ENCODE measurements around the gene CPNE8.
"Not testable (repeated sequence)": the region's sequence is repeated elsewhere in the genome, so short reads cannot be mapped to it uniquely, and the experiment has no call there.

DNA sequence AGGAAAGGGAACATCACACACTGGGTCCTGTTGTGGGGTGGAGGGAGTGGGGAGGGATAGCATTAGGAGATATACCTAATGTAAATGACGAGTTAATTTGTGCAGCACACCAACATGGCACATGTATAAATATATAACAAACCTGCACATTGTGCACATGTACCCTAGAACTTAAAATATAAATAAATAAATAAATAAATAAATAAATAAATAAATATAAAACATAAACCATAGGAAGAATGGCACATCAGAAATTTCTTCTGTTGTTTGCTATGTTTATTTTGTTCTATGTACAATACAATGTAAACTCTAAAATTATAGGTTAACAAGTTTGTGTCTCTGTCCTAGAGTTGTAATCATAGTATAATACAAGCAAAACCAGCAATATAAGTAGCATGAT, 162.9 kb downstream of the CPNE8 start:
- TF ChIP-seq, protein P1, sequence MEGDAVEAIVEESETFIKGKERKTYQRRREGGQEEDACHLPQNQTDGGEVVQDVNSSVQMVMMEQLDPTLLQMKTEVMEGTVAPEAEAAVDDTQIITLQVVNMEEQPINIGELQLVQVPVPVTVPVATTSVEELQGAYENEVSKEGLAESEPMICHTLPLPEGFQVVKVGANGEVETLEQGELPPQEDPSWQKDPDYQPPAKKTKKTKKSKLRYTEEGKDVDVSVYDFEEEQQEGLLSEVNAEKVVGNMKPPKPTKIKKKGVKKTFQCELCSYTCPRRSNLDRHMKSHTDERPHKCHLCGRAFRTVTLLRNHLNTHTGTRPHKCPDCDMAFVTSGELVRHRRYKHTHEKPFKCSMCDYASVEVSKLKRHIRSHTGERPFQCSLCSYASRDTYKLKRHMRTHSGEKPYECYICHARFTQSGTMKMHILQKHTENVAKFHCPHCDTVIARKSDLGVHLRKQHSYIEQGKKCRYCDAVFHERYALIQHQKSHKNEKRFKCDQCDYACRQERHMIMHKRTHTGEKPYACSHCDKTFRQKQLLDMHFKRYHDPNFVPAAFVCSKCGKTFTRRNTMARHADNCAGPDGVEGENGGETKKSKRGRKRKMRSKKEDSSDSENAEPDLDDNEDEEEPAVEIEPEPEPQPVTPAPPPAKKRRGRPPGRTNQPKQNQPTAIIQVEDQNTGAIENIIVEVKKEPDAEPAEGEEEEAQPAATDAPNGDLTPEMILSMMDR (IDR thresholded peaks at IDR 0.05) = not testable (repeated sequence)
- not testable (repeated sequence) for TF ChIP-seq POLR2A, POLR2AphosphoS5 (IDR thresholded peaks at IDR 0.05)
